Left hindlimb (tissue), 1 donor: ENCODE measurements around the gene SH3BP4.

Source experiments
- DNase-seq: peaks from one replicate; pipeline ENCODE4 v3.0.0-alpha.2; 2018

SH3BP4 gene

DNA sequence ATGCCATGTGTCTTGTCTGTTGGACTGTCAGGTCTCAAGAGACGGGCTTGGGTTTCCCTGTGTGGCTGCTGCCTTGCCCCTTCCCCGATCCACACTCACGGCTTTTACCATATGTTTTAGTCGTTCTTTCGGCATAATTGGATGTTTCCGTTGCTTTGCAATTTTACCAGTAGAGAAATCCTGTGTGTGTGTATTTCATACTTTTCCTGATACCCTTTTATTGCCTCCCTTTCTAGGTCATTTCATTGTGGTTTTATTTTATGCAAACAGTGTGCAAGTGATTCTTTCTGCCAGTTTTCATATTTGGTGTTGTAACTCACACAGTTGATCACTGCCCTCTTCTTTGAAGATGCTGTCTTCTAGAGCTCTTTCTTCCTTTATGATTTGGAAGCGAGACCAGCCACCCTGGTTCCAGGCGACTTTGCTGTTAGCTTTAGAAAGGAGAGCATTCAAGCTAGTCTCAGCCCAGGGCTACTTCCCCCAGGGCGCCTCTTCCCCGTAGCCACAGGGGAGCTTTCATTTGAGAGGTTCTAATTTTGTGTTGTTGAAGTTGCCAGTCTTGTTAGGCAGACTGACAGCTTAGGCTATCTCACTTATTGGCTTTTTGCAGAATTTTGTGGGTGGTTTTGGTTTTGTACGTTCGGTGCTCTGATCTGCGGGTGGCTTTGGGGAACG is 17.0 kb downstream of the SH3BP4 start:
- no peak for DNase-seq

DNA sequence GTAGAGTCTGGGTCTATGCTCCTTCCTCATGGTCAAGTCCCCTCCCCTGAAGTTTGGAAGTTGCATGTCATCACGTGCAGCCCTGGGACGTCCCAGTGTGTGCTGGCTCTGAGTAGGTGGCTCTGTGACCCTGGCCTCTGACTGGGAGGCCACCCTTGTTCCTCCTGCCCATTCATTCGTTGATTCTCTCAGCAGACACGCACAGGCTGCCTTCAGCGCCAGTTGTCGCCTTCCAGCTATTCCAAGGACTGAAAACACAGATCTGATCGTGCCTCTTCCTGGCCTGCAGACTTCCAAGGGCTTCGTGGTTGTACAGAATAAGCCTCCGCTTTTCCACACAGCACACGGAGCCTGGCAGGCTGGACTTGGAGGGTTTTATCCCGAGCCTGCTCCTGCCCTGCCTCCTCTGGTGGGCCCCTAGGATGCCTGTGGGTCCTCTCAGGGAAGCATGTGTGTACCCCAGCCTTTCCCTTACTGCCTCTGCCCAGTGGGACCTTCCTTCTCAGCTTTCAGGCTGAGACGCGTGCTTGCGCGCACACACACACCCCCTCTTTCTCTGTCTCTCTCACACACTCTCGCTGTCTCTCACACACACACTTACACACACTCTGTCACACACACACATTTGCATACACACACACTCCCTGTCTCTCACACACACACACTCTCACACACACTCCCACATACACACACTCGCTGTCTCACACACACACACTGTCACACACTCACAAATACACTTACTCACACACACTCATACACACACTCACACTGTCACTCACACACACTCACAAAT is 17.7 kb downstream of the SH3BP4 start:
- no peak for DNase-seq

DNA sequence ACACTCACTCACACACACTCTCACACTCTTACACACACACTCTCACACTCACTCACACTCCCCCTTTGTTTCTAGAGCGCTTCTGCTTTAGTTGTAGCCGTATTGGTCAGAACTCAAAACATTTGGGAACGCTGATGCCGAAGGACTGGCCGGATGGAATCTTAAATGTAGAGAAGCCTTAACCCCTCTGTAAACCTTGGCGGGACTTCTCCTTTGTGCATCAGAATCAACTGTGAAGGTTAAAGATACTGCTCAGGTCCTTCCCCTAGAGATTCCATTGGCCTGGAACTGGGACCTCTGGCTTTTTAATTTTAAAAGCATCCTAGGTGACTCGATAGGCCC is 18.3 kb downstream of the SH3BP4 start:
- DNase-seq, result no peak

DNA sequence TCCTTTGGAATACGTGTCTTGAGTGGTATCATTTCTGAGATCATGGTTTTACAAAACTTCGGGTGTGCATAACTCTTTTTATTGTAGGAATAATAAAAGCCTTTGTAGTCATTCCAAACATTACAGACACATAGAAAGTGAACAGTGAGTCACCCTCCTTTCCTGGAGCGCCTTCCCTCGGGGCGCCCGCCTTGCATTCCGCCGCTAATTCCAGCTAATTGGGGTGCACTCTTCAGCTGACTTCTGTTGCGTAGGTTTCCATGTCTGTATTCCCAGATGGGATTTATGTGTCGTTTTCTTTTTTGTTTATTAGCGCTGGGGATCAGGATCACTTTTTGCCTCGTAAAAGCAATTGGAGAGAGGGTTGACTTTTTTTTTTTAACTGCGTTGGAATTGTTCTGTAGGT is 18.7 kb downstream of the SH3BP4 start:
- DNase-seq, result no peak

DNA sequence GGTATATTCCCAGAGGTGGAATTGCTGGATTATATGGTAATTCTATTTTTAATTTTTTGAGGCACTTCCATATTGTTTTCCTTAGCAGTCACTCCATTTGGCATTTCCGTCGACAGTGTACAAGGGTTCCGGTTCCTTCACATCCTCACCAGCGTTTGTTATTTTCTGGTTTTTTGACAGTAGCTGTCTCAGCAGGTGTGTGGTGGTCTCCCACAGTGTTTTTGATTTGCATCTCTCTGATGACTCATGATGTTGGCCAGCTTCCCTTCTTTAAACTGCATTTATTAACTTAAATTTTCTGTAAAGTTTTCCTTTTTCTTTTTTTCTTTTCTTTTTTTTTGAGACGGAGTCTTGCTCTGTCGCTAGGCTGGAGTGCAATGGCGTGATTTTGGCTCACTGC is 19.7 kb downstream of the SH3BP4 start:
- no peak for DNase-seq

DNA sequence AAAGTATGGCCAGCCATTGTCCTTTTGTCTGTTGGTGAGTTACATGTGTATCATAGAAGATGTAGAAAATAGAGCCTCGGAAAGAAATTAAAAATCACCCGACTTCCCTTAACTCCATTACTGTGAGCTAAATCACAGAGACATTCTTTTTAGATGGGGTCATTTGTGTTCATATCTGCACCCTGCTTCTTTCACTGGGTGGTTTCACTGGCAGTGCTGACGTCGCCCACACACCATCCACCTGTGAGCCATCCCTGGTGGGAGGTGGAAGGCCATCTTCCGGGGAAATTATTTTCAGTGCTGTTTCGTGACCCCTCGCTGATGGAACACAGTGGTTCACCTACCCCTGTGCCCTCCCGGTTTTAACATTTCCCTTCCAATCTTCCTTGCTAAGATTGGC is 21.2 kb downstream of the SH3BP4 start:
- DNase-seq, result no peak

DNA sequence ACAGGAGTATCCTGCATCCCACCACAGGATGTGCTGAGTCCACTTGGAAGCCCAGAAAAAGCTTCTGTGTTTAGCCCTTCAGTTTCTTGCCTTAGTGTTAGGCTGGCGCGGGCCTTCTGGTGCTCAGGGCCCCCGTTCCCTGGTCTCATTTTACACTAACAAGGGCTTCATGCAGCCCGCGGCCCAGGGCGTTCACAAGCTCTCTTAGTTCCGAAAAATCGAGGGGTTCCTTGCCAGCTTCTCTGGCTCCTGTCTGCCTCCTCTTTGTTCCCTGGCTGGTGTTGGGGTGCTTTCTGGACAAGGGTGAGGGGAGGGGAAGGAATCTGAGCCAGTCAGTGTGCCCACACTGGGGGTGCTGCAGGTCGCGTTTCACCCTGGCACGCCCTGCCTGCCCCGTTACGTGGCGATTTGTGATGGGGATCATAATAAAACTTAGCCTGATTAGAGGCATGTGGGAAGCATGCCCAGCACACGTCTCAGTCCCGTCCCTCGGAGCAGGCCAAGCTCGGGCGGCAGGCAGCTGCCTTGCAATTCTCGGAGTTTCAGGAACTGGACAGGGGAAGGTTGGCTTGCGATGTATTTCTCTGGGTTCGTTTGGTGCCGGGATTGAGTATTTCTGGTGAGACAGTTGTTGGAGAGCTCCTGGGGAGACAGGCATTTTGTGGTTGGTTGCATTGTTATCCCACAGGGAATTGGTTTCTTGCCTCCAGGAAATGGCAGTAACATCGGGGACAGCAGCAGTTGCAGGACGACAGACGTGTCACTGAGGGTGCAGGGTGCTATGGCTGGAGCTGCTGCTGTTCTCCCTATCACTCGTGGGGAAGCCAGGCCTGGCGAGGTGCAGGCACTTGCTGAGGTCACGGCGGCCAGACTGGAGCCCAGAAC is 22.9 kb downstream of the SH3BP4 start:
- no peak for DNase-seq

DNA sequence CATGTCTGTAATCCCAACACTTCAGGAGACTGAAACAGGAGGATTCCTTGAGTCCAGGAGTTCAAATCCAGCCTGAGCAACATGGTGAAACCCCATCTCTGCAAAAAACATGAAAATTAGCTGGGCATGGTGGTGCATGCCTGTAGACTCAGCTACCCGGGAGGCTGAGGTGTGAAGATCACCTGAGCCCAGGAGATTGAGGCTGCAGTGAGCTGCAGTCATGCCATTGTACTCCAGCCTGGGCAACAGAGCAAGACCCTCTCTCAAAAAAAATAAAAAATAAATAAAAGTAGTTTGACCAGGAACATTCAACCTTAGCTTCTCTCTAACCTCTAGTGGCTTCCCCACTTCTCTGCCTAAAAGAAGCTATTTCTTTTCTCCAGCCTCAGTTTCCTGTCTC is 23.8 kb downstream of the SH3BP4 start:
- no peak for DNase-seq

DNA sequence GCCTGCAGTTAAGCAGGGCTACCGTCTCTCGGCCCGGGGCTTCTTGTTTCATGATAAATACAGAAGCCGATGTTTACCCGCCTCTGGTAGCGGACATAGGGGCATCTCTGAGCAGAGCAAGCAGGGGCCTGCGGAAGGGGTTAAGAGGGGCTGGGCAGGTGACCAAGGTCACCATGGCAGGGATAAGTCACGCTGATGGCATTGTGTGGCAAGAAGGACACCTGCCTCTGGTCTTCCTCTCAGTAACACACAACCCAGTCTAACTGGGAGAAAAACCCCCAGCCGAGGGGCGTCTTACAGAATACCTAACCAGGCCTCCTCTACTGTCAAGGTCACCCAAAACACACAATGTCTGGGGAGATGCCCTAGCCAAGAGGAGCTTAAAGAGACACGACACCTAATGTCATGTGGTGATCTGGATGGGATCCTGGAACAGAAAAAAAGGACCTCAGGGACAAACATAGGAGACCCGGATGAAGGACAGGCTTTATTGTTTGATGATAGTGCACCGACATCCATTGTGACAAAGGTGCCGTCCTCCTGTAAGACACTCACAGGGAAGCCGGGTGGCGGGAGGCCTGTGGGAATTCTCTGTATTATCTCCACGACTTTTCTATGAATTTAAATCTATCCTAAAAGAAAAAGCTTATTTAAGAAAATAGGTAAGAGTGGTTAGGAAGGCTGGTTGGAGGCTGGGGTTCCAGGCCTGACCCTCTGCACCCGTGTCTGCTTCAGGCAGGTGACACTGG is 24.8 kb downstream of the SH3BP4 start:
- no peak for DNase-seq

DNA sequence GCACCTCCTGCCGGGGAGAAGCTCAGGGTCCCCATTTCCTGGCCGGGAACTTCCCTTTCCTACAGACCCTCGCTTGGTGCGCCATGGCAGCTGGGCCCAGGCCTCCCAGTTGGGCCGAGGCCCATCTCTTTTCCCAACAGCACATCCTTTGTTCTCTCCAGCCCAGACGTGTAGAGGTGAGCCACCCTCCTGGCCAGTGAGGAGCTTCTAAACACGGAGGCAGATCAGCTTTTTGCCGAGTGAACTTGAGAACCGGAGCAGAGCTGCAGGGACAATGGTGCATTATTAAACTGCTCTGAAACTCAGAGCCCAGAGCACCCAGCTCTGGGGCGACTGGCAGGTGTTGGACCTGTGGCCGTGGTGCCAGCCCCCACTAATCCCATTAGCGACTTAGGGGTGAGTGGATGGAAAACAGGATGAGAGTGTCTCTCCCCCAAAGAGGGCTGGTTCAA is 25.4 kb downstream of the SH3BP4 start:
- no peak for DNase-seq

DNA sequence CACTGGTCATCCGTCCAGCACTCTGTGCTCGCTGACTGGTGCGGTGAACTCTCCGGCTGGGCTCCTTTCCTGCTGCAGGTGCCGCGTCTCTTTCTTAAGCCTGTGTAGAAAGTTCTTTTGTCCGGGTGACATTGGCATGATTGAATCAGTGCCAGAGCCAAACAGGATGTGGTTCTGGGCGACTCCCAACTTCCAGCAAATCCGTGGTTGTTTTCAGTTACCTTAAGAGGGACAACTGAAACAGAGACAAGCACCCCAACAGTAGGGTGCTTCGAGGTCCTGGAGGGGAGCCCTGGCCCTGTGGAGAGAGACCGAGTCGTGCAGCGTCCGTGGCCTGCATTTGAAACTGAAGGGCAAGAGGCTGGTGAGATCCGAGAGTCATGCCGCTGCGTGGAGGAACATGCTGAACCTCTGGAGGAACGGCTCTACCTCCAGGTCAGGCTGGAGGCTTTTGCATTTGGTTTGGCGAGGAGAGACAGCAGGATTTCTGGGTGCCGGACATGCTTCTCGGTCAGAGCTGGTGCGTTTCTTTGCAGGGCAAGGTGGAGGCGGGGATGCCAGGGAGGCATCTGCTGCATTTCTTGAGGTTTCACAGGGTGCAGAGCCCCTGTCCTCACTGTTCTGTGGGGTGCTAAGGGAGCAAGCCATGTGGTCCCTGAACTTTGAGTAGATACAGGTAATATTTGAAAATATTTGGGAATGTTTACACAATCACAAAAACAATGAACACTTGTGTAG is 26.8 kb downstream of the SH3BP4 start:
- no peak for DNase-seq

DNA sequence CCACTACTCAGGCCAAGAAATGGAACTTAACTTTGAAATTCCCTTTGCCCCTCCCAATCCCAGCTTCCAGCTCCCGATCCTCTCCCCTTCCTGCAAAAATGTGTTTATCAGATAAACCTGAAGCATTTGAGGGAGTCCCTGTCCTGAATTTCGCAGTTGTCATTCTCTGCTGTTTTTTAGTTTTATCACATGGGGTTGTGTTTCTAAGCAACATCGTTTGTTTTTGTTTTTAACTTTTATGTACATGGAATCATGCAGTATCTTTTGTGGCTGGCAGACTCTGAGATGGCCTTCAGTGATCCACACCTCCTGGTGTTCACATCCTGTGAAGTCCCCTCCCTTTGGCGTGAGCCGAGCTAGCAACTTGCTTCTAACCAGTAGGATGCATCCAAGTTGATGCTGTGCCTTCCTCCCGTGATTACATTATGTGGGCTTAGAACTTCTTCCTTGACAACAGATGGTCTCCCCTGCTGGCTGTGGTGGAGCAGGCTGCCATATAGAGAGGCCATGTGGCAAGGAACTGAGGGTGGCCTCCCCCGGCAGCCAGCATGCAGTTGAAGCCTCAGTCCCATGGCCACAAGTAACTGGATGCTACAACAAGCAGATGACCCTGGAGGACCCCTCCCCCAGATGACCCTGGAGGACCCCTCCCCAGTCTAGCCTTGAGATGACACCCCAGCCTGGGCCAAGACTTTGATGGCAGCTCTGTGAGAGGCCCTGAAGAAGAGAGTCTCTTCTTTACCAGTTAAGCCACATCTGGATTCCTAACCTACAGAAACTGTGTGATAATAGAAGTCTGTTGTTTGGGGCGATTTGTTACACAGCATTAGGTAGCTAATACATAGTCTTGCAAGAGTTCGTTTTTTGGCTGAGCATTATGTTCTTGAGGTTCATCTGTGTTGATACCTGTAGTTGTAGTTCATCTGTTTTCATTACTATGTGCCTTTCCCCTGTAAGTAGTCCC is 27.7 kb downstream of the SH3BP4 start:
- DNase-seq, result no peak

DNA sequence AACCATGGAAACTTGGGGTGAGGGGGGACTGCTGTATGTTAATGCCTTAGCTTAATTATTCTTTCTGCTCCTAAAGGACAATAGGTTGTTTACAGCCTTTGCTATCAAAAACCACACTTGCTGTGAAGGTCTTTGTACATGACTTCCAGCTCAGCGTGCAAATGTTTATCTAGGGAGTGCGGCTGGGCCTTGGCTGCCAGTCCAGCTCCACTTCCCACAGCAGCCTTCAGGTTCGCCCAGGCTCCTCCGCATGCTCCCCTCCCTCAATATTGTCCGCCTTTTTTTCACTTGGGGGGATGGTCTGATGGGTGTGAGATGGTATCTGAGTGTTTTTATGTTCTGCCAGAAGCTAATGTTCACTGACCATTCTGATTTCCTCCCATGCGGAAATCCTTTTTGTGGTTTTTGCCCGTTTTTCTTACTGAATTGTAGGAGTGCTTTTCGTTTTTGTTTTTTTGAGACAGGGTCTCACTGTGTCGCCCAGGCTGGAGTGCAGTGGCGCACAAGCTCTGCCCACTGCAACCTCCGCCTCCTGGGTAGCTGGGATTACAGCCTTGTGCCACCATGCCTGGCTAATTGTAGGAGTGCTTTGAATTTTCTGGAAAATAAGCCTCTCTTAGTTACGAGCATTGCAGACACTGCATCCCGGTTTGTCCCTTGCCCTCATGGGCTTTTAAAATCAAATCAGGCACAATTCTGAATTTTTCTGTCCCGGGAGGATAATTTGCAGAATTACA is 28.8 kb downstream of the SH3BP4 start:
- DNase-seq, result no peak

DNA sequence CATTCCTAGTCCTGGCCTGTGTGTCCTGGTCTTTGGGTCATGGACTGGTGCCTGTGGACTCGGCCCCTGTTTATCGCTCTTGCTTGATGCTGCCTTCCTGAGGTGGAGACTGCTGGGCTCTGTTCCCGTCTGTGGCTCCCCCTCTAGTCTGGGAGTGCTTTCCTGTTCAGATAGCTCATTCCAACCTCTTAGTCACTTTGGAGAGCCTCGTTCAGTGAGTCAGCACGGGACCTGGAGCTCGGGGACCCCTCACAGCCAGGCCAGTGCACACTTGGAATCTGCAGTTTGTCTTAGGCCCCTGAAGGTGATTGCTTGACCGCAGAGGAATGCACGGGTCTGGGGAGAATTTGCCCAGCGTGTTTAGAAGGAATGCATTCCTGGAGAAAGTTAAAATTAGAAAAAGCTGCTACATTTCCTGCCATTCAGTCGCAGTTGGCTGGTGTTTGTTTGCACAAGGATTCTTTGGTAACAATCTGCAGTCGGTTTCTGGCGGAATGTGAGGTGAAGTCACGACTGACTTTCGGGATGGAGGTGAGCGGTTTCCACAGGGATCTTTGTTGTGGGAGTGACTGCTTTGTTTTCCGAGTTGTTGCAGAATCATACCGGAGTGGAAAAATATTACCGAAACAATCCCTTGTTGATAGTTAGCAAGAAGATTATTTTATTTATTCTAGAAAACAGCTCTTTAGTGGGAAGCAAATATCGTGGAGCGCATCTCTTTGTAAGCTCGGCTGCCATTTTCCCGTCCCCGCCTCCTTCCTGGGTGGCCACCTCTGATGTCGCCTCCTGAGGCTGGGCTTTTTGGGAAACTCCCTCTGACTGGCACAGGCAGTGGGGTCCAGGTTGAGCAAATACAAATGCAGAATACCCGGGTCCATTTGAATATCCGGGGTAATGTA is 29.6 kb downstream of the SH3BP4 start:
- peak; percentile 84 for DNase-seq

DNA sequence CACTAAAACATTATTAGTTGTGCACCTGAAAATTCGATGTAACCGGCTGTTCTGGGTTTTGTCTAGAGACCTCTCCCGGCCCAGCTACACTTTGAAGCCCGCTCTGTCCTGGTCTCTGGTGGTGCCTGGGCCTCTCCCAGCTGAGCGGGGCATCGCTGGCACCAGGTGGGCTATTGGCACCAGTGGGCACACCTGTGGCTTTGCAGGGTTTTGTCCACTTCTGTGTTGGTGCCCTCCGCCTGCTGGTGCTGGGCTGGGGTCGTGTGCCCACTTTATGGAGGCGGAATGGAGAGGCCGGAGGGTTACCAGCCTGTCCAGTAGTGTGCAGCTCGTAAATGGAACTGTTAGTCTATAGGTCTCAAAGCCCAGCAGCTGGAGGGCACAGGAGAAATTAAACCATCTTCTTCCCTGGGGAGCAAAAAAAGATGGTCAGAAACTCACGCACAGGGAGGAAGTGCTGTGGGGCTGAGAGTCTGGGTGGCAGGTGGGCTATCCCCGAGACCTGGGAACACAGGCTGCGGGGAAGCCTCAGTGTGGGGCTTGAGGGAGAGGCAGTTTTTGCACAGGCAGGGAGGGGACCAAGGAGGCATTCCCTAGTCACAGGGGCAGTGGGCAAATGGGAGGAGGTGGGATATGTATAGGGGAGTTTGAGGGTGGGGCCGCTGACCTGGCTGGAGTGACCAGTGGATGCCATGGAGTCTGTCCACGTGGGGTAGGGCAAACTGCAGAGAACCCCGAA is 30.4 kb downstream of the SH3BP4 start:
- DNase-seq, result no peak

DNA sequence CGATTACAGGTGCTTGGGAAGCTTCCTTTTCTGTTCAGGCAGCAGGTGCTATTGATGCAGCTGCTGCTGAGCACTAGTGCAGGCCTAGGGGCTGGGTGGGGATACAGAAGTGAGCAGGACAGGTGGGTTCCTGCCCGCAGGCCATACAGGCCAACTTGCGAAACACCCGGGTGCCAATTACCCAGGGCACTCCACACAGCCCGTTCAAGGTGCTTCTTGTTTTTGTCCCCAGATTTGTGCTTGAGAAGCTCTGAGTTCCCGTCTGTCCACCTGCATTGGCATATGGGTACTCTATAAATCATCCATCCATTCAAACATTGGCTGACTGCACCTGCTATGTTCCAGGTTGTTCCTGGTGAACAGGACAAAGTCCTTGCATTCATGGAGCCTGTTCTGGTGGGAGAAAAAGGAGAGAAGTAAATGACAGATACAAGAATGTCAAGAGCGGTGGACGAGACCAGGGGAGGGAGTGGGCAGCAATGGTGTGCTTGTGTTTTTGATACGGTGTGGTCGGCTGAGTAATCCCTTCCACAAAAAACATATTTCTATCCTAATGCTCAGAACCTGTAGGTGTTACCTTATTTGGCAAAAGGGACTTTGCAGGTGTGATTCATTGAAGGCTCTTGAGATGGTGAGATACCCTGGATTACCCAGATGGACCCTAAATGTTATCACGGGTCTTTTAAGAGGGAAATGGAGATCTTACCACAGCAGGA is 31.4 kb downstream of the SH3BP4 start:
- no peak for DNase-seq

DNA sequence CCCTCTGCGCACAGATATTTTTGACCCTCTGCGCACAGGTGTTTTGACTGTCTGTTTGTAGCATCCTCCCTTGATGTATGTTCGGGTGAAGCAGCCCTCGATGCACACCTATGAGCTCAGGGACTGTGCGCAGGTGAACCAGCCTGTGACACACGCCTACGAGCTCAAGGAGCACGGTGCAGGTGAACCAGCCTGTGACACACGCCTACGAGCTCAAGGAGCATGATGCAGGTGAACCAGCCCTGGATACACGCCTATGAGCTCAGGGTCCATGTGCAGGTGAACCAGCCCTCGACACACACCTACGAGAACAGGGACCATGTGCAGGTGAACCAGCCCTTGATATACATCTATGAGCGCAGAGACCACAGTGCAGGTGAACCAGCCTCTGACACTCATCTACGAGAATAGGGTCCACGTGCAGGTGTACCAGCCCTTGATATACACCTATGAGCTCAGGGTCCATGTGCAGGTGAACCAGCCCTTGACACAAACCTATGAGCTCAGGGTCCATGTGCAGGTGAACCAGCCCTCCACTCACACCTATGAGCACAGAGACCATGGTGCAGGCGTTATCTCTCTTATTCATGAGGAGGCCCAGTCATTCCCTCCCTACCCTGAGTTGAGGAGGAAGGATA is 33.9 kb downstream of the SH3BP4 start:
- no peak for DNase-seq
